Naive B cell (primary cell): ENCODE measurements around the gene RNASE12. TPM values are rescaled to one million over a fixed set of nuclear protein-coding genes. Genes with fewer than 3 reads are reported as not detected.

ENCODE experiments used
- ATAC-seq, 2 donors: fragments of 150-1000 bp; cut with Tn5 transposase; 2 replicates each; pipeline ENCODE4 v1.10.0; 2021; ENCODE audit warnings: low read depth in 2 of 2, mild to moderate bottlenecking in 2 of 2, moderate library complexity in 2 of 2
- DNase-seq: peaks from one replicate; pipeline ENCODE4 v3.0.0; 2022
- H3K27ac Mint-ChIP-seq, 6 donors: one replicate each; pipeline ENCODE4 v1.8.0; 2020 to 2022; ENCODE audit warnings: mild to moderate bottlenecking in 6 of 6, mixed read lengths in 6 of 6, moderate library complexity in 5 of 6, inconsistent platforms in 2 of 6
- H3K27me3 Mint-ChIP-seq, 3 donors: one replicate each; pipeline ENCODE4 v1.8.0; 2021 to 2022; ENCODE audit warnings: mixed read lengths in 3 of 3, mild to moderate bottlenecking in 1 of 3
- H3K36me3 Mint-ChIP-seq, 2 donors: one replicate each; pipeline ENCODE4 v1.8.0; 2020 to 2022; ENCODE audit warnings: mixed read lengths in 2 of 2, inconsistent platforms in 1 of 2, mild to moderate bottlenecking in 1 of 2
- H3K4me1 Mint-ChIP-seq, 3 donors: one replicate each; pipeline ENCODE4 v1.8.0; 2020 to 2022; ENCODE audit warnings: mixed read lengths in 3 of 3, inconsistent platforms in 1 of 3, mild to moderate bottlenecking in 1 of 3, moderate library complexity in 1 of 3
- H3K4me3 Mint-ChIP-seq, 8 donors: one replicate each; pipeline ENCODE4 v1.8.0; 2020 to 2022; ENCODE audit warnings: mild to moderate bottlenecking in 8 of 8, mixed read lengths in 8 of 8, moderate library complexity in 8 of 8, inconsistent platforms in 2 of 8
- H3K9me3 Mint-ChIP-seq, 7 donors: one replicate each; pipeline ENCODE4 v1.8.0; 2020 to 2022; ENCODE audit warnings: mixed read lengths in 7 of 7, mild to moderate bottlenecking in 5 of 7, inconsistent platforms in 2 of 7, moderate library complexity in 1 of 7
- polyA plus RNA-seq, 6 donors: library from polyadenylated mRNA; unstranded; fragments of 300-500 nt; fragmentation: Illumina TruSeq; gene quantifications; one replicate each; pipeline ENCODE4 v1.2.3, GENCODE V29; 2021; ENCODE audit warnings: low read depth in 6 of 6

The RNASE12 gene
- polyA plus RNA-seq, result not detected

GRCh38 chr14:20591235-20591634, at the start of gene RNASE12:
TSS of gene RNASE12 (minus strand) at chr14:20591376. CDS start at chr14:20590723, 653 bp downstream.
- H3K9me3 Mint-ChIP-seq, result peaks cover 0 to 5% (median 2%) of the 10 kb centered on the region in 7 donors
- H3K27me3 Mint-ChIP-seq, result peaks cover 10 to 36% (median 19%) of the 10 kb centered on the region in 3 donors
- H3K36me3 Mint-ChIP-seq, result peaks cover 0 to 6% of the 10 kb centered on the region in 2 donors
- peak within 1 kb of the TSS in 1 of 6 donors; percentile 21 for H3K27ac Mint-ChIP-seq
- H3K4me1 Mint-ChIP-seq, result no peaks in the 10 kb centered on the region
- no peak within 1 kb of the TSS for H3K4me3 Mint-ChIP-seq
- no peak for ATAC-seq
- DNase-seq, result no peak

GRCh38 chr14:20632831-20633691, 41.9 kb upstream of the RNASE12 start:
- H3K4me1 Mint-ChIP-seq, result peaks cover 32 to 53% (median 40%) of the 10 kb centered on the region in 3 donors
- H3K27ac Mint-ChIP-seq, result peak overlapping the region; percentile 55 to 97 (median 92)
- H3K9me3 Mint-ChIP-seq, result peaks cover 0 to 15% (median 5%) of the 10 kb centered on the region in 7 donors
- DNase-seq, result peak; percentile 55
- H3K4me3 Mint-ChIP-seq, result peak overlapping the region; percentile 50 to 92 (median 84)
- H3K27me3 Mint-ChIP-seq, result peaks cover 0 to 70% (median 54%) of the 10 kb centered on the region in 3 donors
- no peaks in the 10 kb centered on the region for H3K36me3 Mint-ChIP-seq
- peak; percentile 29 to 59 for ATAC-seq

- ATAC-seq (peak; percentile 8 to 15), DNase-seq (no peak)
- Mint-ChIP-seq H3K27ac (peak overlapping the region in 4 of 6 donors; percentile 90 to 97 (median 96)), H3K27me3 (peaks cover 0 to 76% (median 57%) of the 10 kb centered on the region in 3 donors), H3K9me3 (peaks cover 0 to 15% (median 5%) of the 10 kb centered on the region in 7 donors), H3K4me1 (peaks cover 37 to 56% (median 43%) of the 10 kb centered on the region in 3 donors), H3K36me3 (no peaks in the 10 kb centered on the region), H3K4me3 (peak overlapping the region; percentile 50 to 92 (median 84))
These were observed 41.3 kb upstream of the RNASE12 start for GRCh38 chr14:20632448-20632830.

- Mint-ChIP-seq H3K4me3 (peak overlapping the region; percentile 66 to 92 (median 84)), H3K27ac (peak overlapping the region in 4 of 6 donors; percentile 61 to 95 (median 80)), H3K36me3 (no peaks in the 10 kb centered on the region), H3K4me1 (peaks cover 40 to 57% (median 43%) of the 10 kb centered on the region in 3 donors), H3K27me3 (peaks cover 0 to 81% (median 58%) of the 10 kb centered on the region in 3 donors), H3K9me3 (peaks cover 0 to 15% (median 5%) of the 10 kb centered on the region in 7 donors)
- no peak for ATAC-seq
- no peak for DNase-seq
These were observed 40.8 kb upstream of the RNASE12 start for GRCh38 chr14:20631880-20632389.

GRCh38 chr14:20631023-20631879, 40.1 kb upstream of the RNASE12 start:
- ATAC-seq, result peak; percentile 24 to 31
- DNase-seq, result peak; percentile 42
- Mint-ChIP-seq H3K9me3 (peaks cover 0 to 15% (median 5%) of the 10 kb centered on the region in 7 donors), H3K36me3 (no peaks in the 10 kb centered on the region), H3K27me3 (peaks cover 0 to 82% (median 52%) of the 10 kb centered on the region in 3 donors), H3K4me3 (peak overlapping the region; percentile 66 to 92 (median 87)), H3K27ac (peak overlapping the region in 4 of 6 donors; percentile 49 to 95 (median 76)), H3K4me1 (peaks cover 42 to 59% (median 43%) of the 10 kb centered on the region in 3 donors)

GRCh38 chr14:20630340-20631022, 39.3 kb upstream of the RNASE12 start:
- Mint-ChIP-seq H3K4me3 (peak overlapping the region; percentile 54 to 92 (median 86)), H3K27ac (peak overlapping the region in 5 of 6 donors; percentile 57 to 93 (median 68)), H3K9me3 (peaks cover 0 to 15% (median 5%) of the 10 kb centered on the region in 7 donors), H3K36me3 (no peaks in the 10 kb centered on the region), H3K4me1 (peaks cover 47 to 66% (median 50%) of the 10 kb centered on the region in 3 donors), H3K27me3 (peaks cover 0 to 82% (median 47%) of the 10 kb centered on the region in 3 donors)
- DNase-seq (peak; percentile 28), ATAC-seq (peak; percentile 27 to 52)

DNA sequence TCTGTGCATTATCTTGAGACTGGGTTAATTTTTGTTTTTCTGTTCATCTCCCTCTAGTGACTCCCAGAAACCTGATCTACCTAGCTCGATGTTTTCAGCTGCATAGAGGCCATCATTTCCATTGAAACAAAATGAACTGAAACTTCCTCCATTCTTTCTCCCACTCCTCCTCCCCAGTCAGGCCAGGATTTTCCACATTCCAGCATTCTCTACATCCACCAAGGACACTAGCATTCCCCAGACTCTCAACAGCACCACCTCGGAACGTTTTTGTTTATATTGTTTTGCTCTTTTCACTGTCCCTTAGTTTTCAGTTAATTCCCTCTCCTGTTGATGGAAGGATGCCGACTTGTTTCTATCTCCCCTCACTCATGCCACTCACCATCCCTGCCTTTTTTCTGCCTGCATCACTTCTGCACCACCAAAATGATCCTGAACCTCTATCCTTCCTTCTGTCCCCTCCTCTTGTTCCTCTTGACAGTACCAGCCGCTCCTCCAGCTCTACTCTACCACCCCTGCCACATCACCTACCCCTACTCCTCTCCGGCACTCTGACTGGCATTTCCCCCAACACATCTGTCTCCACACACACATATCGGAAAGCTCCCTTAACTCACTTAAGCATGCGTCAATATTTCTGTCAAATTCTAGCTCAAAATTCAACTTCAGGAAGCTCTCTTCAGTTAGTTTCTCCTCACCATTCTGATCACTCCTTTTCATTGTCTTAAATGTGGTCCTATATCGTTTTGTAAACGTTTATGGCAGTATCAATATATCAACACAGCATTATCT, 37.1 kb upstream of the RNASE12 start:
- H3K4me3 Mint-ChIP-seq, result peak overlapping the region in 2 of 8 donors; percentile 2 to 16

GRCh38 chr14:20627346-20628027, 36.3 kb upstream of the RNASE12 start:
- no peak for ATAC-seq
- Mint-ChIP-seq H3K4me3 (peak overlapping the region in 3 of 8 donors; percentile 28 to 92 (median 75)), H3K4me1 (peaks cover 63 to 77% (median 66%) of the 10 kb centered on the region in 3 donors), H3K9me3 (peaks cover 0 to 10% (median 0%) of the 10 kb centered on the region in 7 donors), H3K27ac (peak overlapping the region in 1 of 6 donors; percentile 20), H3K36me3 (no peaks in the 10 kb centered on the region), H3K27me3 (peaks cover 3 to 77% (median 50%) of the 10 kb centered on the region in 3 donors)
- no peak for DNase-seq

More for the DNA sequence above, 37.1 kb upstream of the RNASE12 start:
- ATAC-seq, result no peak
- Mint-ChIP-seq H3K36me3 (no peaks in the 10 kb centered on the region), H3K27ac (peak overlapping the region in 3 of 6 donors; percentile 2 to 64 (median 45)), H3K27me3 (peaks cover 0 to 77% (median 55%) of the 10 kb centered on the region in 3 donors), H3K4me1 (peaks cover 63 to 77% (median 65%) of the 10 kb centered on the region in 3 donors), H3K9me3 (peaks cover 0 to 15% (median 0%) of the 10 kb centered on the region in 7 donors)
- no peak for DNase-seq

GRCh38 chr14:20626274-20626673, 35.1 kb upstream of the RNASE12 start:
- Mint-ChIP-seq H3K27ac (peak overlapping the region in 5 of 6 donors; percentile 39 to 99 (median 90)), H3K27me3 (peaks cover 5 to 79% (median 55%) of the 10 kb centered on the region in 3 donors)

DNA sequence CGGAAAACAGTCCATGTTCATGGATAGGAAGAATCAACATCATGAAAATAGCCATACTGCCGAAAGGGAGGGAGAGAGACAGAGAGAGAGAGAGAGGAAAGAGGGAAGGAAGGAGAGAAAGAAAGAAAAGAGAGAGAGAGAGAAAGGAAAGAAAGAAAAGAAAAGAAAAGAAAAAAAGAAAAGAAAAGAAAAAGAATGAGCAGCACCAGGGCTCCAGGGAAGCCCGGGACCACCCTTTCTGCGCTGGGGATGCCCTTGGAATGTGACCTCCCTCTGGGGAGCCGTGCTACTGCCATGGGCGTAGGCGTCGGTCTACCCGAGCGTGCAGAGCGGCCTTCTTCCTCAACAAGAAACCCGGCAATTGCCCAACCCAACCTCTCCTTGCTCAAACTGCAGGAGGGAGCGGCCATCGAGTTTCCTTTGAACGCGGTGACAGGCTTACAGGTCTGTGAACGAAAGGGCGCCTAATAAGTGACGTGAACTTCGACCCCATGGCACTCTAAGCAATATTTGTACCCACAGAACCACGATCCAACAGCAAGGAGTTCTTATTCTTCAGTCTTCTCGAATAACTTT, 33.4 kb upstream of the RNASE12 start:
- Mint-ChIP-seq H3K4me3 (peak overlapping the region; percentile 66 to 94 (median 91)), H3K27ac (peak overlapping the region in 5 of 6 donors; percentile 95 to 99 (median 98)), H3K9me3 (peaks cover 0 to 5% (median 0%) of the 10 kb centered on the region in 7 donors), H3K4me1 (peaks cover 53 to 63% (median 54%) of the 10 kb centered on the region in 3 donors), H3K27me3 (peaks cover 5 to 70% (median 55%) of the 10 kb centered on the region in 3 donors), H3K36me3 (no peaks in the 10 kb centered on the region)
- DNase-seq (peak; percentile 58), ATAC-seq (peak; percentile 66 to 82)

More at GRCh38 chr14:20626274-20626673, 35.1 kb upstream of the RNASE12 start:
- Mint-ChIP-seq H3K4me3 (peak overlapping the region; percentile 28 to 93 (median 89)), H3K4me1 (peaks cover 63 to 74% (median 63%) of the 10 kb centered on the region in 3 donors), H3K36me3 (no peaks in the 10 kb centered on the region), H3K9me3 (peaks cover 0 to 10% (median 0%) of the 10 kb centered on the region in 7 donors)
- ATAC-seq (no peak), DNase-seq (peak; percentile 7)
